Measurements from ENCODE around the gene S100A3.
"Not testable (repeated sequence)": the region's sequence is repeated elsewhere in the genome, so short reads cannot be mapped to it uniquely, and the experiment has no call there.

- not testable (repeated sequence) for TF ChIP-seq POLR2A, CTCF (IDR thresholded peaks at IDR 0.05)
These were observed 27.2 kb downstream of the S100A3 start for GRCh38 chr1:153521808-153522207.
